Inferior parietal cortex (tissue), 1 donor: ENCODE measurements around the gene CAMTA1.
"Not testable (repeated sequence)": the region's sequence is repeated elsewhere in the genome, so short reads cannot be mapped to it uniquely, and the experiment has no call there.

Source experiments
- DNase-seq: peaks from one replicate; pipeline ENCODE4 v3.0.0-alpha.2; 2016; ENCODE audit errors: extremely low spot score

The CAMTA1 gene

GRCh38 chr1:7691576-7691975 lies 906.3 kb downstream of the CAMTA1 start:
- DNase-seq = no peak

DNA sequence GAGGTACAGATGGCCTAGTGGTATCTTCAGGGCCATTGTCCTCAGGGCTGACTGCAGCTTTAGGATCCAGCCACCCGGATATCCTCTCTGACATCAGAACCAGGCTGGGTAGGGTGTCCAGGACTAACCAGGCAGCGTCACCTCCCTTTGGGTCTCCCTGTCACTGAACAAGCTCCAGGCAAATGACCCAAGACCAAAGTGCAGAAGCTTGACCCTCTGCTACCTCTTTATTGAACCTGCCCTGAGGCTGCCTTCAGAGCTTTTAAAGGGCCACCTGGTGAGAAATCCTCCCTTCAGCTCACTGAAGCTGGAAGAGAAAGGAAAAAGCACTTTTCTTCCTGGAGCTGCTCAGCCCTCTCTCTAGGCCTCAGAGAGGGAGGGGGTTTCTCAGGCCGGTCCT lies 906.8 kb downstream of the CAMTA1 start:
- no peak for DNase-seq

DNA sequence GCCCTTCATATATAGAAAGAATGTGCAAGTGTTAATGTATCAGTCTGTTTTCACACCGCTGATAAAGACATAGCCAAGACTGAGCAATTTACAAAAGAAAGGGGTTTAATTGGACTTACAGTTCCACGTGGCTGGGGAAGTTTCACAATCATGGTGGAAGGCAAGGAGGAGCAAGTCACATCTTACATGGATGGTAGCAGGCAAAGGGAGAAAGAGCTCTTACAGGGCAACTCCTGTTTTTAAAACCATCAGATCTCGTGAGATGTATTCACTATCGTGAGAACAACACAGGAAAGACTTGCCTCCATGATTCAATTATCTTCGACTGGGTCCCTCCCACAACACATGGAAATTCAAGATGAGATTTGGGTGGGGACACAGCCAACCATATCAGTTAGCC lies 907.8 kb downstream of the CAMTA1 start:
- DNase-seq = not testable (repeated sequence)

- no peak for DNase-seq
Observed at GRCh38 chr1:7693662-7694061, 908.4 kb downstream of the CAMTA1 start.

- DNase-seq = no peak
Observed at GRCh38 chr1:7694600-7695496, 909.6 kb downstream of the CAMTA1 start.

- DNase-seq = no peak
Observed at GRCh38 chr1:7695497-7696117, 910.4 kb downstream of the CAMTA1 start.

- DNase-seq = no peak
Observed at GRCh38 chr1:7698641-7699040, 913.4 kb downstream of the CAMTA1 start.

- no peak for DNase-seq
Observed at GRCh38 chr1:7702365-7702764, 917.1 kb downstream of the CAMTA1 start.

DNA sequence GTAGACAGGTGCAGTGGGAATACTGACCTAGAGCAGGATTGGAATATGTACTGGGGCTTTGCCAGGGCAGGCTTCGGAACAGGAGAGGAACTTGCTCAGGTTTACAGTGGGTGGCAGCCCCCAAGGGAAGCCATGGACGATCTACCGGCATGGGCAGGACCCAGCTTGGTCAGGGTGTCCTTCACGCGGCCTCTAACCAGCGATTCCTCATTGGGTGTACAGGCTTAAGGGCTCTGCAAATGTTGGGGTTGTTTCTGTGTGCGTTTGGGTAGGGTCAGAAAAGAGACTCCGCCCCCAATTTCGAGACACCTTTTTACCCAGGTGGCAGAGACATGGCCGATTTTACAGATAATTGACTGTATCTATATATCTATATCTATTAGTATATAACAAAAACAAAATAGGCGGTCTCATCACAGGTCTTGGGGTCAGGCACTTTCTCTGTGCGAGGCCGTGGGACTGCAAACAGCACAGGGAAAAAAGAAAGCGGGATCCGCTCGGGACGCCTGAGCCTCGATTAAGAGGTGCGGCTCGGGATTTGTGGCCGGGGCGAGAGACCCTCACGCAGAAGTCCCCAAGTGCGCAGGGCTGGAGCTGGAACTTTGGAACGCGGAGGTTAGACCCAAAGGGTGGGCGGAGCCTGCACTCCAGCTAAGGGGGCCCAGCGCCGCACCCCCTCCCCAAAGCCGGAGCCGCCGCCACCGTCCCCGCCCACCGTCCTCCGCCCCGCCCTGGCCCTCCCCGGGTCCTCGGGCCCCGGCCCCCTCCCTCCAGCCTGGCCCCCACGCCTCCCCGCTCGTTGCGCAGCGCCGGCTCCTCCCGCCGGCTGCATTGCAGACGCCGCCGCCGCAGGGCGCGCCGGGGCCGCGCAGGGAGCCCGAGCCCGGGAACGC lies 918.3 kb downstream of the CAMTA1 start:
- DNase-seq = no peak

DNA sequence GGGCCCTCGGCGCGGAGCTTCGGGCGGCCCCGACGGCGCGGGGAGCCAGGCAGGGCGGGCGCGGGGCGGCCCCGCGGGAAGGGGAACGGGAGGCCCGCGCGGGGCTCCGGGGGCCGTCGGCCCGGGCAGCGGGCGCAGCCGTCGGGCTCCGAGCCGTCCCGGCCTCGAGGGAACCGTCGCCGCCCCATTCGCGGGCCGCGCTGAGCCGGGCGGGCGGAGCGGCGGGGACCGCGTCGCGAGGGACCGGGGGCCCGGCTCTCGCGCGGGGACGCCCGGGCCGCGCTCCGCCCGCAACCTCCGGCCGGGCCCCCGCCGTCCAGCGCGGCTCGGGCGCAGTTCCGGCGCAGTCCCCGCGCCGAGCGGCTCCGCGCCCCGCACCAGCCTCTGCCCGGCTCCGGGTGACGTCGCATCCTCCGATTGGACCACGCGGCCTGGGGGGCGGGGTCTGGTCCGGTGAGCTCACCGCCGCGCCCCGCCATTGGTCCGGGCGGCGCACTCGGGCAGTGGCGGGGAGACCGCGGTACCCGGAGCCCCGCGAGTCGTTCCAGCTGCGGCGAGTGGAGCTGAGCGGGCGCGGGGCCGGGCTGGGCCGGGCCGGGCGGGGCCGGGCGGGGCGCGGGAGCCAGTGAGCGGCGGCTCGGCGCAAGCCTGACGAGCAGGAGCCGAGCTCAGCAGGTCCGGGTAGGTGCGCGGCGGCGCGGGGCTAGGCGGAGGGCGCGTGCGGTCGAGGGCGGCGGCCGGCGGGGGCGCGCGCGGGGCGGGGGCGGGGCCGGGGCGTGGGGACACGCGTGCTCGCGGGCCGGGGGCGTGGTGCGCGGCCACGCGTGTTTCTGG lies 919.2 kb downstream of the CAMTA1 start:
- DNase-seq = peak; percentile 93

DNA sequence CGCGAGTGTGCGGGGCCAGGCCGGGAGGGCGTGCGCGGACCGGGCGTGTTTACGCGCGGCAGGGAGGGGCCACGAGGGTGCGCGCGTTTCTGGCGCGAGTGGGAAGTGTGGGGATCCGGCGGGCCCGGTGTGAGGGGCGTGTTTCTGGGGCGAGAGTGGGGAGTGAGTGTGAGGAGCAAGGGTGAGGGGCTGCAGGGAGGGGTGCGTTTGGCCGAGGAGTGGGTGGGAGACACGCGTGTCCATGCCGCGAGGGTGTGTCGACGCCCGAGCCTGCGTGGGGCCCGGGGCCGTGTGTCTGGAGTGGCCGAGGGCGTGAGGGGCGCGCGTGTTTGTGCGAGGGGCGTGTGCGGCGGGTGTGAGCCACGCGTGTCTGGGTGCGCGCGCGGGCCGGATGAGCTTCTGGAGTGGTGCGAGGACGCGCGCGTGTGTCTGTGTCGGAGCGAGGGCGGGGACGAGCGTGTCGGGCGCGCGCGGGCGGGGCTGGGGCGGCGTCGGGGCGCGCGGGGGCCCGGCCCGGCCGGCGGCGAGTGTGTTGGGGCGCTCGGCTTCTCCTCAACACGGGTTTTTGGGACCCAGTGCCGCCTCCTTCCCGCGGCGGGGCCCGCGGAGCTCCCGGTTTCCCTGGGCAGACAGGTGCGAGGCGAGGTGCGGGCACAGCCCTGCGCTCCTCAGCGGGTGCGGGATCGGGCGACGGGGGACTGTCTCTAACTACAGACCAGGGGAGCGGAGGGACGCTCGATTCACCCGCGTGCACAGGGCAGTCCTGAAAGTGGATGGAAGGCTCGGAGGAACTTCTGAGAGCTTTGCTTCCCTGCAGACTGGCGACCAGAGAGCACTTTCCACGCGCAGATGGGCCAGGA lies 920.0 kb downstream of the CAMTA1 start:
- no peak for DNase-seq

DNA sequence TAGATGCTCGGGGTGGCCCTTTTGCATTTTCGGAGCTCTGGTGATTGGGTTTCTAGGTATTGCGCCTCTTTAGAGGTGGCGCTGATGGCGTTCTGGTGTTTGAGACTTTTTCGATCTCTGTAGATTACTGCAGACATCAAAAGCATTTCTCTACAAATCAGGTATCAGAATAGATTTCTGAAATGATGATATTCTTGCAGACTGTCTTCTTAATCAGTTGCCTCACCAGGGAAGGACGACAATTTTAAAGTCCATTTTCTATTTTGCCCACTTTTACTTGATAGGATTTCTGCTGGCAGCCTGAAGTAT lies 920.6 kb downstream of the CAMTA1 start:
- peak; percentile 38 for DNase-seq

GRCh38 chr1:7707527-7707926 lies 922.3 kb downstream of the CAMTA1 start:
- DNase-seq = no peak

GRCh38 chr1:7708065-7708464 lies 922.8 kb downstream of the CAMTA1 start:
- DNase-seq = not testable (repeated sequence)

GRCh38 chr1:7710859-7711258 lies 925.6 kb downstream of the CAMTA1 start:
- no peak for DNase-seq

GRCh38 chr1:7712731-7713323 lies 927.6 kb downstream of the CAMTA1 start:
- DNase-seq = no peak

GRCh38 chr1:7716506-7716905 lies 931.3 kb downstream of the CAMTA1 start:
- no peak for DNase-seq

DNA sequence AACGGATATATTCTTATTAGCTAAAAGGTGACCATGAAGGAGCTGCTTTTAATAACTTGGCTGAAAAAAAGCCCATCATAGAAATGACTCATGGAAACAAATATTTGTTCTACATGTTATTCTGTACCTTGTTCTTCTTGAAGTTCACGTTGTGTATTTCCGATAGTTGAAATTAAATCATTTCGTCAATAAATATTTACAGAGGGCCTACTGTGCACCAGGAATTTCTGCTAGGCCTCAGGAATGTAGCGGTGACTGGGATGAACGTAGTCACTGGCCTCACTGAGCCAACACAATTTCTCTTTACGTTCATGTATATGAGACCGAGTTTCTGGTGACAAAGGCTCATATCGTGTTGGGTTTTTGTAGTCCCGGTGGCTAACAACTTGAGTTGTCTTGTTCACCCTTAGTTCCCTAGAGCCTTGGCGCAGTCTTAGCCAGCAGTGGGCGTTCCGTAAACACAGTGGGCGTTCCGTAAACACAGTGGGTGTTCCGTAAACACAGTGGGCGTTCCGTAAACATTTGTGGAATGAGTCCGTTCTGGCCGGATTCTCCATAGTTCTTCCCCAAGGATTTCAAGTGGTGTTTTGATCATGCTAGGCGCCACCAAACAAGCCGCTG lies 932.6 kb downstream of the CAMTA1 start:
- no peak for DNase-seq

GRCh38 chr1:7719468-7720094 lies 934.3 kb downstream of the CAMTA1 start:
- DNase-seq = no peak
